Measurements from ENCODE around the gene SEMA4A. TPM values are rescaled to one million over a fixed set of nuclear protein-coding genes. Genes with fewer than 3 reads are reported as not detected.

The SEMA4A gene
- total and polyA plus RNA-seq, 9 of the 15 experiments (the other 6 are each of a cell fraction or from before 2014, with no cell fraction given): 0.04 to 1.7 (median 0.45) TPM

DNA sequence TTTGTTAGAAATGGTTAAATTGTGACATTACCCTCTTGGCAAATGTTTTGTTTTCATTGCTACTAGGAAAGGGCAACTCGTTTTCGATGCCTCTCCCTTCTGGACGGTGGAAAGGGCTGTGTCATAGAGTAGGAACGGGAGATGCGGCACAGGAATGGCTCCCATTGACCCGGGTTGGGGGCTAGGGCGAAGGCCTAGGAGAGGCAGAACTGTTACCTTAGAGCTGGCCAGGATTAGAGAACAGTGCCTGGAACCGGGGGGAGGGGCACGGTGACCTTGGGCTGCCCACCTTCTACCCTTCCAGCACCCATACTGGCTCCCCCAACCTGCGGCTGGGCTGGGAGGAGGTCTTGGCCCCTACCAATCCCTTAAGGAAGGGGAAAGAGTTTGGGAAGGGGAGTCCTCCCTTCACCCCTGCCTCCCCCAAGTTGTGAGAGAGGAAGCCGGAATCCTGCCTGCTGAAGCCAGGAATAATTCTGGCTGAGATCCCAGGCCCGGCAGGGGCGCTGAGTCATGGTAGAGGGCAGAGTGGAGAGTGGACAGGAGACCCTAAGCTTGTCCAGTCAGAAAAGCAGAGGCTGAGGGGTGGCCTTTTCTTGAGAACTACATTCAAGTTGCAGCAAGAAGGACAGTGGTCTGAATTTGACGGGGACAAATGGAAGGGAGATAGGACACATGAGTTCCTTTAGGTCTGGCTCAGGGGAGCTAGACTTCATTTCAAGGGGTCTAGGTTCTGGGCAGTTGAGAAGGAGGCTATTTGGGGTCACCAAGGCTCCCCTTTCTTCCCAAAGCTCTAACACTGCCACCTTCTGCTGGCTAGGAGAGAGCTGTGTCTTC, 30.6 kb upstream of the SEMA4A start (continued):
- TF ChIP-seq PYGO2 (tag; IDR thresholded peaks at IDR 0.05) (0 out of 2 replicates have a peak, but pooled peaks have one; percentile 5), ADNP (tag; IDR thresholded peaks at IDR 0.05) (no peak), PHF8 (IDR thresholded peaks at IDR 0.05; ENCODE audit: borderline replicate concordance, low read length) (peak; percentile 12; the same call in 1 of the 2 replicates), RFX5 (IDR thresholded peaks at IDR 0.05; ENCODE audit: low read depth, low read length) (no peak), SIN3A (IDR thresholded peaks at IDR 0.05; ENCODE audit: borderline replicate concordance in 2 of 2, control insufficient read depth in 1 of 2, low read depth in 2 of 2, low read length in 2 of 2) (no peak), ZNF75A (CRISPR knock-in tag; IDR thresholded peaks at IDR 0.05) (no peak), HCFC1 (IDR thresholded peaks at IDR 0.05; ENCODE audit: low read depth, low read length) (no peak), ZNF551 (CRISPR knock-in tag; IDR thresholded peaks at IDR 0.05) (no peak), ZNF23 (CRISPR knock-in tag; IDR thresholded peaks at IDR 0.05) (no peak), SNRNP70 (optimal IDR thresholded peaks at IDR 0.05; ENCODE audit: low read depth, low read length) (no peak)
- TF ChIP-seq, protein P1, sequence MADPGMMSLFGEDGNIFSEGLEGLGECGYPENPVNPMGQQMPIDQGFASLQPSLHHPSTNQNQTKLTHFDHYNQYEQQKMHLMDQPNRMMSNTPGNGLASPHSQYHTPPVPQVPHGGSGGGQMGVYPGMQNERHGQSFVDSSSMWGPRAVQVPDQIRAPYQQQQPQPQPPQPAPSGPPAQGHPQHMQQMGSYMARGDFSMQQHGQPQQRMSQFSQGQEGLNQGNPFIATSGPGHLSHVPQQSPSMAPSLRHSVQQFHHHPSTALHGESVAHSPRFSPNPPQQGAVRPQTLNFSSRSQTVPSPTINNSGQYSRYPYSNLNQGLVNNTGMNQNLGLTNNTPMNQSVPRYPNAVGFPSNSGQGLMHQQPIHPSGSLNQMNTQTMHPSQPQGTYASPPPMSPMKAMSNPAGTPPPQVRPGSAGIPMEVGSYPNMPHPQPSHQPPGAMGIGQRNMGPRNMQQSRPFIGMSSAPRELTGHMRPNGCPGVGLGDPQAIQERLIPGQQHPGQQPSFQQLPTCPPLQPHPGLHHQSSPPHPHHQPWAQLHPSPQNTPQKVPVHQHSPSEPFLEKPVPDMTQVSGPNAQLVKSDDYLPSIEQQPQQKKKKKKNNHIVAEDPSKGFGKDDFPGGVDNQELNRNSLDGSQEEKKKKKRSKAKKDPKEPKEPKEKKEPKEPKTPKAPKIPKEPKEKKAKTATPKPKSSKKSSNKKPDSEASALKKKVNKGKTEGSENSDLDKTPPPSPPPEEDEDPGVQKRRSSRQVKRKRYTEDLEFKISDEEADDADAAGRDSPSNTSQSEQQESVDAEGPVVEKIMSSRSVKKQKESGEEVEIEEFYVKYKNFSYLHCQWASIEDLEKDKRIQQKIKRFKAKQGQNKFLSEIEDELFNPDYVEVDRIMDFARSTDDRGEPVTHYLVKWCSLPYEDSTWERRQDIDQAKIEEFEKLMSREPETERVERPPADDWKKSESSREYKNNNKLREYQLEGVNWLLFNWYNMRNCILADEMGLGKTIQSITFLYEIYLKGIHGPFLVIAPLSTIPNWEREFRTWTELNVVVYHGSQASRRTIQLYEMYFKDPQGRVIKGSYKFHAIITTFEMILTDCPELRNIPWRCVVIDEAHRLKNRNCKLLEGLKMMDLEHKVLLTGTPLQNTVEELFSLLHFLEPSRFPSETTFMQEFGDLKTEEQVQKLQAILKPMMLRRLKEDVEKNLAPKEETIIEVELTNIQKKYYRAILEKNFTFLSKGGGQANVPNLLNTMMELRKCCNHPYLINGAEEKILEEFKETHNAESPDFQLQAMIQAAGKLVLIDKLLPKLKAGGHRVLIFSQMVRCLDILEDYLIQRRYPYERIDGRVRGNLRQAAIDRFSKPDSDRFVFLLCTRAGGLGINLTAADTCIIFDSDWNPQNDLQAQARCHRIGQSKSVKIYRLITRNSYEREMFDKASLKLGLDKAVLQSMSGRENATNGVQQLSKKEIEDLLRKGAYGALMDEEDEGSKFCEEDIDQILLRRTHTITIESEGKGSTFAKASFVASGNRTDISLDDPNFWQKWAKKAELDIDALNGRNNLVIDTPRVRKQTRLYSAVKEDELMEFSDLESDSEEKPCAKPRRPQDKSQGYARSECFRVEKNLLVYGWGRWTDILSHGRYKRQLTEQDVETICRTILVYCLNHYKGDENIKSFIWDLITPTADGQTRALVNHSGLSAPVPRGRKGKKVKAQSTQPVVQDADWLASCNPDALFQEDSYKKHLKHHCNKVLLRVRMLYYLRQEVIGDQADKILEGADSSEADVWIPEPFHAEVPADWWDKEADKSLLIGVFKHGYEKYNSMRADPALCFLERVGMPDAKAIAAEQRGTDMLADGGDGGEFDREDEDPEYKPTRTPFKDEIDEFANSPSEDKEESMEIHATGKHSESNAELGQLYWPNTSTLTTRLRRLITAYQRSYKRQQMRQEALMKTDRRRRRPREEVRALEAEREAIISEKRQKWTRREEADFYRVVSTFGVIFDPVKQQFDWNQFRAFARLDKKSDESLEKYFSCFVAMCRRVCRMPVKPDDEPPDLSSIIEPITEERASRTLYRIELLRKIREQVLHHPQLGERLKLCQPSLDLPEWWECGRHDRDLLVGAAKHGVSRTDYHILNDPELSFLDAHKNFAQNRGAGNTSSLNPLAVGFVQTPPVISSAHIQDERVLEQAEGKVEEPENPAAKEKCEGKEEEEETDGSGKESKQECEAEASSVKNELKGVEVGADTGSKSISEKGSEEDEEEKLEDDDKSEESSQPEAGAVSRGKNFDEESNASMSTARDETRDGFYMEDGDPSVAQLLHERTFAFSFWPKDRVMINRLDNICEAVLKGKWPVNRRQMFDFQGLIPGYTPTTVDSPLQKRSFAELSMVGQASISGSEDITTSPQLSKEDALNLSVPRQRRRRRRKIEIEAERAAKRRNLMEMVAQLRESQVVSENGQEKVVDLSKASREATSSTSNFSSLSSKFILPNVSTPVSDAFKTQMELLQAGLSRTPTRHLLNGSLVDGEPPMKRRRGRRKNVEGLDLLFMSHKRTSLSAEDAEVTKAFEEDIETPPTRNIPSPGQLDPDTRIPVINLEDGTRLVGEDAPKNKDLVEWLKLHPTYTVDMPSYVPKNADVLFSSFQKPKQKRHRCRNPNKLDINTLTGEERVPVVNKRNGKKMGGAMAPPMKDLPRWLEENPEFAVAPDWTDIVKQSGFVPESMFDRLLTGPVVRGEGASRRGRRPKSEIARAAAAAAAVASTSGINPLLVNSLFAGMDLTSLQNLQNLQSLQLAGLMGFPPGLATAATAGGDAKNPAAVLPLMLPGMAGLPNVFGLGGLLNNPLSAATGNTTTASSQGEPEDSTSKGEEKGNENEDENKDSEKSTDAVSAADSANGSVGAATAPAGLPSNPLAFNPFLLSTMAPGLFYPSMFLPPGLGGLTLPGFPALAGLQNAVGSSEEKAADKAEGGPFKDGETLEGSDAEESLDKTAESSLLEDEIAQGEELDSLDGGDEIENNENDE (IDR thresholded peaks at IDR 0.05; ENCODE audit: low read depth, low read length): no peak
- TF ChIP-seq, protein P2, sequence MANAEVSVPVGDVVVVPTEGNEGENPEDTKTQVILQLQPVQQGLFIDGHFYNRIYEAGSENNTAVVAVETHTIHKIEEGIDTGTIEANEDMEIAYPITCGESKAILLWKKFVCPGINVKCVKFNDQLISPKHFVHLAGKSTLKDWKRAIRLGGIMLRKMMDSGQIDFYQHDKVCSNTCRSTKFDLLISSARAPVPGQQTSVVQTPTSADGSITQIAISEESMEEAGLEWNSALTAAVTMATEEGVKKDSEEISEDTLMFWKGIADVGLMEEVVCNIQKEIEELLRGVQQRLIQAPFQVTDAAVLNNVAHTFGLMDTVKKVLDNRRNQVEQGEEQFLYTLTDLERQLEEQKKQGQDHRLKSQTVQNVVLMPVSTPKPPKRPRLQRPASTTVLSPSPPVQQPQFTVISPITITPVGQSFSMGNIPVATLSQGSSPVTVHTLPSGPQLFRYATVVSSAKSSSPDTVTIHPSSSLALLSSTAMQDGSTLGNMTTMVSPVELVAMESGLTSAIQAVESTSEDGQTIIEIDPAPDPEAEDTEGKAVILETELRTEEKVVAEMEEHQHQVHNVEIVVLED (CRISPR knock-in tag; IDR thresholded peaks at IDR 0.05): no peak
- TF ChIP-seq, protein P3, sequence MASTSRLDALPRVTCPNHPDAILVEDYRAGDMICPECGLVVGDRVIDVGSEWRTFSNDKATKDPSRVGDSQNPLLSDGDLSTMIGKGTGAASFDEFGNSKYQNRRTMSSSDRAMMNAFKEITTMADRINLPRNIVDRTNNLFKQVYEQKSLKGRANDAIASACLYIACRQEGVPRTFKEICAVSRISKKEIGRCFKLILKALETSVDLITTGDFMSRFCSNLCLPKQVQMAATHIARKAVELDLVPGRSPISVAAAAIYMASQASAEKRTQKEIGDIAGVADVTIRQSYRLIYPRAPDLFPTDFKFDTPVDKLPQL (IDR thresholded peaks at IDR 0.05; ENCODE audit: extremely low read depth, insufficient read length): no peak
